IPS-11a (cell line): Measurements from ENCODE around the gene PARVA.
"Not testable (repeated sequence)": the region's sequence is repeated elsewhere in the genome, so short reads cannot be mapped to it uniquely, and the experiment has no call there.

Experiments
- H3K4me3 ChIP-seq: one replicate; pipeline ENCODE4 v1.5.1; 2013; ENCODE audit warnings: low read depth, low read length, control low read depth

The PARVA gene

GRCh38 chr11:12496181-12497025 lies 119.0 kb downstream of the PARVA start:
- no peak overlapping the region for H3K4me3 ChIP-seq

GRCh38 chr11:12497431-12497830 lies 120.1 kb downstream of the PARVA start:
- no peak overlapping the region for H3K4me3 ChIP-seq

- no peak overlapping the region for H3K4me3 ChIP-seq
Measured at GRCh38 chr11:12499071-12499470, 121.7 kb downstream of the PARVA start.

- no peak overlapping the region for H3K4me3 ChIP-seq
Measured at GRCh38 chr11:12502046-12502445, 124.7 kb downstream of the PARVA start.

- H3K4me3 ChIP-seq: no peak overlapping the region
Measured at GRCh38 chr11:12503039-12503484, 125.7 kb downstream of the PARVA start.

- no peak overlapping the region for H3K4me3 ChIP-seq
Measured at GRCh38 chr11:12503886-12504285, 126.5 kb downstream of the PARVA start.

GRCh38 chr11:12505183-12505582 lies 127.8 kb downstream of the PARVA start:
- H3K4me3 ChIP-seq: no peak overlapping the region

GRCh38 chr11:12506404-12506921 lies 129.1 kb downstream of the PARVA start:
- H3K4me3 ChIP-seq: no peak overlapping the region

GRCh38 chr11:12507391-12507790 lies 130.0 kb downstream of the PARVA start:
- H3K4me3 ChIP-seq: no peak overlapping the region

GRCh38 chr11:12508151-12508751 lies 130.9 kb downstream of the PARVA start:
- no peak overlapping the region for H3K4me3 ChIP-seq

- no peak overlapping the region for H3K4me3 ChIP-seq
Measured at GRCh38 chr11:12509371-12509770, 132.0 kb downstream of the PARVA start.

GRCh38 chr11:12512132-12512531 lies 134.8 kb downstream of the PARVA start:
- no peak overlapping the region for H3K4me3 ChIP-seq

GRCh38 chr11:12512826-12513395 lies 135.5 kb downstream of the PARVA start:
- H3K4me3 ChIP-seq: no peak overlapping the region

- no peak overlapping the region for H3K4me3 ChIP-seq
Measured at GRCh38 chr11:12516387-12517105, 139.2 kb downstream of the PARVA start.

GRCh38 chr11:12517306-12517705 lies 139.9 kb downstream of the PARVA start:
- H3K4me3 ChIP-seq: no peak overlapping the region

- H3K4me3 ChIP-seq: no peak overlapping the region
Measured at GRCh38 chr11:12517741-12518140, 140.4 kb downstream of the PARVA start.

GRCh38 chr11:12518606-12519385 lies 141.4 kb downstream of the PARVA start:
- H3K4me3 ChIP-seq: no peak overlapping the region

- H3K4me3 ChIP-seq: no peak overlapping the region
Measured at GRCh38 chr11:12520054-12520453, 142.7 kb downstream of the PARVA start.

GRCh38 chr11:12520576-12520975 lies 143.2 kb downstream of the PARVA start:
- not testable (repeated sequence) for H3K4me3 ChIP-seq

GRCh38 chr11:12523180-12523924 lies 146.0 kb downstream of the PARVA start:
- no peak overlapping the region for H3K4me3 ChIP-seq
